Fibroblast of pulmonary artery (primary cell): ENCODE measurements around the gene IER5.

ENCODE experiments used
- DNase-seq: peaks from one replicate; pipeline ENCODE4 v3.0.0-alpha.2; 2010; ENCODE audit warnings: low read depth
- H3K4me3 ChIP-seq: replicated peaks from 2 replicates; pipeline ENCODE4 v1.5.1; 2011; ENCODE audit warnings: low read depth, mild to moderate bottlenecking, control low read depth, low read length, moderate library complexity
- TF ChIP-seq, protein P1 (sequence below): IDR thresholded peaks from 2 replicates; pipeline ENCODE4 v1.5.1; 2011; ENCODE audit warnings: mild to moderate bottlenecking, control low read depth, low read length, inconsistent platforms; ENCODE audit errors: missing control alignments

IER5 gene

DNA sequence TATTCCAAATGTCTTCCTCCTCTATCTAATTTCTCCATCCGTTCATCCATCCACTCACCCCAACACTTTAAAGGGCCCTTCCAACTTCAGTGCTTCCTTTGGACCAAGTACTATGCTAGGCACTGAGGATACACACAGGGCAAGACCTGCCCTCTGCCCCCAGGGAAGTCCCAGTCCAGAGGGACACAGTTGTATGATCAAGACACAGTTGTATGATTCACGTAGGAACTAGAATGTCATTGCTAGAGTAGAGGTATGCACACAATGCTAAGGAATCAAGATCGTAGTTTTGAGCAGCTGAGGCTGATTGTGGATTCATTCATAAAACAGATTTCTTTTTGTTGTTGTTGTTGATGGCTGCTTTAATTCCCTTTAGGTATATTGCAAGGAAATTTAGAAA is 11.6 kb upstream of the IER5 start:
- TF ChIP-seq, protein P1, sequence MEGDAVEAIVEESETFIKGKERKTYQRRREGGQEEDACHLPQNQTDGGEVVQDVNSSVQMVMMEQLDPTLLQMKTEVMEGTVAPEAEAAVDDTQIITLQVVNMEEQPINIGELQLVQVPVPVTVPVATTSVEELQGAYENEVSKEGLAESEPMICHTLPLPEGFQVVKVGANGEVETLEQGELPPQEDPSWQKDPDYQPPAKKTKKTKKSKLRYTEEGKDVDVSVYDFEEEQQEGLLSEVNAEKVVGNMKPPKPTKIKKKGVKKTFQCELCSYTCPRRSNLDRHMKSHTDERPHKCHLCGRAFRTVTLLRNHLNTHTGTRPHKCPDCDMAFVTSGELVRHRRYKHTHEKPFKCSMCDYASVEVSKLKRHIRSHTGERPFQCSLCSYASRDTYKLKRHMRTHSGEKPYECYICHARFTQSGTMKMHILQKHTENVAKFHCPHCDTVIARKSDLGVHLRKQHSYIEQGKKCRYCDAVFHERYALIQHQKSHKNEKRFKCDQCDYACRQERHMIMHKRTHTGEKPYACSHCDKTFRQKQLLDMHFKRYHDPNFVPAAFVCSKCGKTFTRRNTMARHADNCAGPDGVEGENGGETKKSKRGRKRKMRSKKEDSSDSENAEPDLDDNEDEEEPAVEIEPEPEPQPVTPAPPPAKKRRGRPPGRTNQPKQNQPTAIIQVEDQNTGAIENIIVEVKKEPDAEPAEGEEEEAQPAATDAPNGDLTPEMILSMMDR: no peak
- DNase-seq: no peak
- no peak overlapping the region for H3K4me3 ChIP-seq

DNA sequence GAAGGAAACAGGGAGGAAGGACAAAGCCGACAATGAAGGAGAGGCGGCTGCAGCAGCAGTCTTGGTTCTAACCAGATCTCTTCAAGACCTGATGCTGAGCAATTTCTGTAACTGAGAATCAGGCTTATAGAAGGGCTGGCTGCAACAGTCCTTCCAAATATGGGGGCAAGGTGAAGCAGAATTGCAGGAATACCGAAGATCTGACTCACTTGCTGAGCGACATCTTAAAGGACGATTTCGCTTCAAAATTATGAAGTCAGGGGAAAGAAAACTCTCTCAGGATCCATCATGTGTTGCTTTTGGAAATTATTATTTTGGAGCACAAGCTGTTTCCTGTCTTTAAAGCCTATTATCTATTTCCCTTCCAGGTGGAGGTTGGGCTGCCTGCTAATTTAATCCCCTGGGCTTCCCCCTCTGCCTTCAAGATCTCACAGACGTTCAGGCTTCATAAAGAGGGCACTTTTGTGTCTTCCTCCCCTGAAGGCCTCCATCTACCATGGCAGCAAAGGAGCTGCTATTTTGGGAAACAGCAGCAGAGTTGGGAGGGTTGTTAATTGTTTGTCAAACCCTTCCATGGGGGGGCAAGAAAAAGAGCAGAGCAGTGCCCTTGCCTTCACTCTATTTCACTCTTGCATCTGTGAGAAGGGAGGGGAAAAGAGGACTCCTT is 10.8 kb upstream of the IER5 start:
- DNase-seq: peak; percentile 63
- TF ChIP-seq, protein P1: no peak
- H3K4me3 ChIP-seq: no peak overlapping the region

DNA sequence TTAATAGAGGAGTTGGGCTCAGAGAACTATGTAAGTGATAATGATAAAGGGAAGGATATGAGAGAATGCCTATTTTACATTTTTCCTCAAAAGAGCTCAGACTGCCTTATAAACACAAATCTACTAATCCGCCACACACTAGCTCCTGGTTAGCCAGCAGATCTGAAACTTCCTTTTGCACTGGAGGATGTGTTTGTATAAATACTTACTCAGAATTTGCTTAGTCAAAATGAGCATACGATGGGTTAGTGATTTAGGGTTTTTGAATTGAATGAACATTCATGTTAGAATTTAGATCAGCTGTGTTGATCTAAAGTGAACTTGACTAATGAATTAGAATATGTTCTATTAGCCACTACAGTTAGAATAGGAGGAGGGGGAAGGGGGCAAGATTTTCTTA is 9.1 kb upstream of the IER5 start:
- TF ChIP-seq, protein P1: no peak
- DNase-seq: no peak
- no peak overlapping the region for H3K4me3 ChIP-seq

DNA sequence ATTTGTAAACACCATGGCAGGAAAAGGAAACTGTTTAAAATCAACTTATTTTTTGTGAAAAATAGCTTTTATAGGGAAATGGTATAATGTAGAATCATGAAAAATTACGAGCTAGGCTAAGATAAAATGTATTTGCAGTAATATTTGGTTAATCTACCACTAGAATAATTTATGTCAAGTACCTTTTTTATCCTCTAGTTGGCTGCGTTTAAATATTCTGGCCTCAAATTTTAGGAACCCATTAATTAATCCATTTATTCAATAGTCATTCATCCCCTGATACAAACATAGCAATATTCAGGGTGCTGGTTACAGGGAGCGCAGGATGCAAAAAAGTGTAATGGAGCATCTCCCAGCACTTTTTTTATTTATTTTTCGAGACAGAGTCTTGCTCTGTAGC is 8.6 kb upstream of the IER5 start:
- TF ChIP-seq, protein P1: no peak

DNA sequence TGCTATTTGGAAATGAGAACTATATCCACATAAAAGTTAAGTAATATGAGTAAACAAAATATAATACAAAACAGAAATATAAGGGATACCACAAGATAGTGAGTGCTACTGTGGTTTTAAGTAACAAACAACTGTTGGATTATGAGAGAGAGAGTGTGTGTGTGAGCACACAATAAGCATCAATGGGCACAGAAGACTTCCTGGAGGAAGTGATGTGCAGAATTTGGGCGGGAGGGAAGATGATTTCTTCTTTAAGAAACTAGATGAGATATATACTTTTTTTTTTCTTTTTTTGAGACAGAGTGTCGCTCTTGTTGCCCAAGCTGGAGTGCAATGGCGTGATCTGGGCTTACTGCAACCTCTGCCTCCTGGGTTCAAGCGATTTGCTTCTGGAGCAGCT is 7.9 kb upstream of the IER5 start:
- no peak for DNase-seq
- TF ChIP-seq, protein P1: no peak

More for the DNA sequence above, 8.6 kb upstream of the IER5 start:
- H3K4me3 ChIP-seq: no peak overlapping the region
- DNase-seq: no peak

DNA sequence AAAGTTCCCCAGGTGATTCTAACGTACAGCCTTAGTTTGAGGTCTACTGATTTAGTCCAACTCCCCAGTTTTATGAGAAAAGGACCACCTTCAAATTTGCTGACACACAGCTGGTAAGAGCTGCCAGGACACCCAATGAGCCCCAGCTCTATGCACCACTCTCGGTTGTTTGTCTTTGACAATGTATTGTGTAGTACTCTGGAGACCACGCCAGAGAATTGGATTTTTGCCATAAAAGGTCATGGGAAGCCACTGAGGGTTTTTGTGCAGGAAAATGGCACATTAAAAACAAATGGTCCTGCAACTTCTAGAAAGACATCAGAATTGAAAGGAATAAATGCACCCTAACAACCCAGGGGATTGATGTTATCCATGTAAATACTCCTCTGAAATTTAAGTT is 7.1 kb upstream of the IER5 start:
- TF ChIP-seq, protein P1: no peak
- H3K4me3 ChIP-seq: no peak overlapping the region
- no peak for DNase-seq

More for the DNA sequence above, 7.9 kb upstream of the IER5 start:
- no peak overlapping the region for H3K4me3 ChIP-seq
